ENCODE results near the gene NTRK3.

DNA sequence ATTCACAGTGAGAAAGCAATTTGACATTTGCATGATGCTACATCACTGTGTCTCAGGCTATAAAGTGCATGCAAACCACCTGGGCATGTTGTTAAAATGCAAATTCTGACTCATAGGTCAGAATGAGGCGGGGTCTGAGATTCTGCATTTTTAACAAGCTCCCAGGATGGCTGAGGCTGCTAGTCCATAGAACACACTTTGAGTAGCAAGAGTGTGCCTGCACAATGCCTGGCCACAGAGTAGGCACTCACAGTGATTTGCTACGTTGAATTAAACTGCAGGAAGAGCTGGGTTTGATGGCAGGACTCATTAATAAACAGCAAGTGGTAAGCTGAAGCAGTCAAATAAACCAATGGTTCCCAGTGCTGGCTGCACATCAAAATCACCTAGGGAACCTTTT lies 48.1 kb downstream of the NTRK3 start:
- TF ChIP-seq EZH2 (IDR thresholded peaks at IDR 0.05) (no peak), FOXP2 (optimal IDR thresholded peaks at IDR 0.05; ENCODE audit: control extremely low read depth, extremely low read length, insufficient read depth) (no peak)

All from SK-N-MC (cell line).